GM18951 (cell line): ENCODE measurements around the gene AAK1.
A peak's percentile ranks its signal among the peaks of the same experiment; 100 is the strongest.
"Not testable (repeated sequence)": the region's sequence is repeated elsewhere in the genome, so short reads cannot be mapped to it uniquely, and the experiment has no call there.

Source experiments
- POLR2A ChIP-seq: IDR thresholded peaks from 4 replicates; pipeline ENCODE4 v1.6.1; 2011; ENCODE audit warnings: mild to moderate bottlenecking; ENCODE audit not compliant: insufficient read length, insufficient read depth; ENCODE audit errors: extremely low read depth
- in situ Hi-C: fragments of 300-500 bp; cut with MboI; formaldehyde crosslinking; loops from one replicate; pipeline ENCODE4 v1.12.0; 2022; ENCODE audit warnings: low sequenced_read_pairs, mixed read lengths, inconsistent platforms; ENCODE audit not compliant: unreplicated experiment

AAK1 gene

DNA sequence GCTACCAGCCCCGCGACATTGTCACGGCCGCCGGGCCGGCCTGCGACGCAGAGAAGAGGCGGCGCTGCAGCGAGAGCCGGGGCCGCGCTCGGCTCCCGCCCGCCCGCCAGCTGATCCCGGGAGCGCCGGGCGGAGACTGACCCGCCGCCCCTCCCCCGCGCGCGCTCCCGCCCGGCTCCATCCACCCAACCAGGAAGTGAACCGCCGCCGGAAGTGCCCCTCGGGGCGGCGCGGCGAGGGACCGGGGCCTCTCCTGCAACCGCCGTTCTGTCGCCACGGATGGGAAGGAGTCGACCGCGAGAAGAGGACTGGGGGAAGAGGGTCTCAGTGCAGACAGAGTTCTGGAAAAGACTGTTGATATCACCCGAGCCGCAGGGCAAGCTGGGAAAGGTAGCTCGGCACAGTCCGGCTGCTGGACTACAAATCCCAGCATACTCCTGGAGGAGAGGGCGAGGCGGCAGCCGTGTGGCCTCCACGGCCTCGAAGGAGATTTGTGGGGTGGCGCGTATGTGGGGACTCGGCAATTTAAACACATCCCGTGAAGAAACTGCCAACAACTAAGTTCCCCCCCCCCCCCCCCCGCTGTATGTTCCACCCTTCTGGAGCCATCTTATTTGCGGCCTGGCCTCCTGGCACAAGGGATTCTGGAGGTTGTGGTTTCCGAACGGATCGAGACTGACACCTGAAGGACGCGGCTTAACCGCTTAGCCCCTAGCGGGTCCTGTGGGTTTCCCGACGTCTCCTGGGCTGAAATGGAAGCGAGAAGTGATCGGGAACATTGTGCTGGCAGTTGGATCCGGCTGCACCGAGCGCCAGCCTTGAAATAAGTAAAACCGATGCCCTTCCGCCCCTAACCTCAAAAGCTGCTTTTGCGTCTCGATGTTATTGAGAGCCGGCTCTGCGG, at the start of gene AAK1:
TSS of gene AAK1 (minus strand) at position 138 of the 904 bp plus-strand sequence. CDS start 699 bp downstream, outside the sequence.
- peak; percentile 65 for TF ChIP-seq POLR2A
- in situ Hi-C loops = no loop called here

DNA sequence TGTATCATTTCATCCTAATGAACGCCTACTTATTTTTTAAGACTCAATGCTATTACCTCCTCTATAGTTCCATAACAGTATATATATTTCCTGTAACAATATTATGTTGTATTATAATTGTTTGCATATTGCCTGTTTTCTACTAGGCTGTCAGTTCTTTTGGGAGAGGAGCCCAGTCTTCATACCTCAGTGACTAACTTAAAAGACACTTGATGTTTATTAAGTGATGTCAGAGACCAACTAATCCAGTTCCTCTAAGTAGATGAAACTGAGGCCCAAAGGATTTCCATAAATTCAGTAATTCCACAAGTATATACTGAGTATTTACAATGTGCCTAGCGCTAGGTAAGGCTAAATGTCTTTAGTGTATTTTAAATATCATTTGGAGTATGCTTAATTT, 48.9 kb upstream of the AAK1 start:
- no peak for TF ChIP-seq POLR2A
- in situ Hi-C loops = no loop called here

DNA sequence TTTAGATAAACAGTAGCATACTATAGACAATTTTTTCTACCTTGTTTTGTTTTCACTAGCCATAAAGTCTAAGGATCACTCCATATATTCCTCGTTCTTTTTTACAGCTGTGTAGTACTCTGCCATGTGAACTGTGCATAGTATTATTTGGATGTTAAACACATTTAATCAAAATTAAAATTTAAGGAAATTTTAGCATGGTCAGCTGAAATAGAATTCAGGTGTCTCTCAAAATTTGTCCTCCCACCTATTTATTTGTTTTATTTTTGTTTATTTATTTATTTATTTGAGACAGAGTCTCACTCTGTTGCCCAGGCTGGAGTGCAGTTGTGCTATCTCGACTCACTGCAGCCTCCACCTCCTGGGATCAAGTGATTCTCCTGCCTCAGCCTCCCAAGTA, 46.4 kb upstream of the AAK1 start:
- TF ChIP-seq POLR2A = no peak
- in situ Hi-C loops = no loop called here

DNA sequence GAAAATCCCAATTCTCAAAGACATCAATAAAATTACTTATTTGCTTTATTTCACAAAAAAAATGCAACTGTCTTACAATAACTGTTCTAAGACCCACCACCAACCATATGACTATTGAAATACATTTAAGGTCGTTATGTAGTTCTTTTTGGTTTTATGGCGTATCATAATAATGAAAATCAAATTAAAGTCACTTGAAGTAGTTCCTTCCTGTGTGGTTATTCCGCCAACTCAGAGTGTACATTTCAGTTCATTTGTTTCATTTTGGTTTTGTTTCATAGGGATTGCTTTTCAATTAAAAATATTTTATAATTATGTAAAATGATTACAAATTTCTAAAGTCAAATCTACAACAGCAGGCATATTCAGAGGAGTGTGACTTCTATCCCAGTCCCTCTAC, 45.9 kb upstream of the AAK1 start:
- in situ Hi-C loops = no loop called here
- no peak for TF ChIP-seq POLR2A

DNA sequence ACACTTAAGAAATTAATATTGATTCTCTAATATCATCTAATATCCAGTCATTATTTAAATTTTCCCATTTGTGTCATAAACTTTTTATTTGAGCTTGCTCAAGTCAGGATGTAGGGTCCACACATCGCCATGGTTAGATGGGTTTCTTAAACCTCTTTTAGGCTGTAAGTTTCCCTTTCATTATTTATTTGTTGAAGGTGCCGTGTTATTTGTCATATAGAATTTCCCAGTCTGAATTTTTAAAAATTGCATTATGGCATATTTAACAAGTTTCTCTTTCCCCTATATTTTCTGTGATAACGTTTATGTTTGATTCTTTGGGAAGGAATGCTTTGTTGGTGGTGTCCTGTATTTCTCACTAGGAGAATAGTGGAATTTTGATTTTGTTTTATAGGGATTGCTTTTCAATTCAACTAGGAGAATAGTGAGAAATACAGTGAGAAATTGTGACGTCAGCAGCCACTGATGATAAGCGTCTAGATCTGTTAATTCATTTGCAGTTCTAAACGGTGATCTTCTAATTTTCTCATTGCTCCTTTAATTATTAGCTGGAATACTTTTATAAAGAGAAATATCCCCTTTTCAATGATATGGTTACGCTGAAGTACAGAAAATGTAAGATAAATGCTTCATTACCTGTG, 44.6 kb upstream of the AAK1 start:
- no peak for TF ChIP-seq POLR2A
- in situ Hi-C loops = no loop called here

DNA sequence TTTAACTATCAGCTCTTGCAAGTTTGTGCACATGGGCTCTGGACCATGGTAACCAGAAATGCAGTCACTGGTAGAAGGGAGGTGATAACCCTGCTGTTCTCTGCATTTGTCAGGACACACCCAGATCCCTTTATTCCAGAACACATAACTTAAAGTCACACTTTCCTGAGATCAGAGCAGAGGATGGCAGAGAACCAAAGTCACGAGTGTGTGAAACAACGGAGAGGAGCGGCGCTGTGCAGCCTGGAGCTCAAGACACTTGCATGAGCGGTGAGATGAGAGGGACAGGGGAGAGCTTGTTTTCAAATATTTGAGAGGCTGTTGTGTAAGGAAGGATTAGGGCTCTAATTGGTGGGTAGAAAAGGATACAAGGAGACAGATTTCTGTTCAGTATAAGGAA, 43.3 kb upstream of the AAK1 start:
- TF ChIP-seq POLR2A = no peak
- in situ Hi-C loops = no loop called here

DNA sequence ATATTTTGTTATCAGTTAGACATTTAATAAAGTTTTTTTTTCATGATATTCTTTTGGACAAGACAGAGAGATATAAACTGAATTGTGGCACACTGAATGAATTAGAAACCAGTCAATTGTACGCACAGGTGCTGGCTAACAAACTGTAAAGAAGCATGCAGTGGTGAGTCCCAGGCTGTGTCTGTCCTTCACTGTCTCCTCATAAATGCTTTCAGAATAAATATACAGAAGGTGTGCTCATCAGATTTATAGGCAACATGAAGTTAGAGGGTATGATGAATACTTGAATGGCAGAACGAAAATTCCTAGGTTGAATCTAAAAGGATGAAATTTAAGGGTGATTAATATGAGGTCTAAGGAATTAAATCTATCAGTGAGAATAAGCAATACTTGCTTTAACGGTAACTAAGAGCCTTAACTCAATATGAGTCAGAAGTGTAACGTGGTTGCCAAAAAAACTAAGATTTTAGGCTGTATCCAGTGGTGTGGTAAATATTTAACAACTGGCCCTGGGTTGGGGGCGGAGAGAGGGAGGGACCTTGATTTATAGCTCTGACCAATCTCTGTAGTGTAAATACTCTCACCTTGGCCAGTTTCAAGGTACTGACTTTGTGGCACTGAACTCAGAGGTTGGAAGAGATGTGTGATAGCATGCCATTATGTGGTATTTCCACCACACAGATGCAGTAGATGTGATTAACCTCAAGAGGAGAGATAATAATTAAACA, 41.9 kb upstream of the AAK1 start:
- no peak for TF ChIP-seq POLR2A
- in situ Hi-C loops = no loop called here

DNA sequence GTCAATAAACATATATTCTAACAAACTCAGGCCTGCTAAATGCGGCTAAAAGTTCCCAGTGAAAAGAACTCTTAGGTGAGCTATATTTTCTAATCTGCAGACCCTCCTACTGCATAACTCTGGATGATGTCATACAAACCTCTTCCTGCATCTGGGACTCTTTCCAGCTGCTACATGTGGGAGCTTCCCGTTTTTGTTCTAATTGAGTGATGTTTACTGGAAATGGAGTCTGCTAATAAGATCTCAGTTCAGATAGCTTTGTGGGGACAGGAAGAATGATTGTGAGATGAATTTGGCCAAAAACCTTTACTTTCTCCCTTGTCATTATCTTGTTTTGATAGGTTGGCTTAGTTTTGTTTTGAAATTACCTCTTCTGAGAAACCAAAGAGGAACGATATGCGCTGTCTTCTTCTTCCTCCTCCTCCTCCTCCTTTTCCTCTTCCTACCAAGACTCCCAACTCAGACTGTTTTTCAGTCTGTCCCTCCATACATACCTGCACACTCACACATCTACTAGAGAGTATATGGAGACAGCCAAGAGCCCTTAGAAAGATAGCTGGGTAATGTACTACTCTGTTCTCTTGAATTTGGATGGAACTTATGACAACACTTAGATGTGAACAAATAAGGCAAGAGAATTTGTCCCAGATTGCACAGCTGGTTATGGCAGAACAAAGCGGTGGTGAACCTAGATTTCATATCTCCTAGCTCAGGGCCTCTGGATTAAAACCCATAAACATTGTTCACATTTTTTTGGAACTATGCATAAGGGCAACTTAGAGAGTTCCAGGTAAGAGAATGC, 39.8 kb upstream of the AAK1 start:
- no peak for TF ChIP-seq POLR2A
- in situ Hi-C loops = no loop called here

DNA sequence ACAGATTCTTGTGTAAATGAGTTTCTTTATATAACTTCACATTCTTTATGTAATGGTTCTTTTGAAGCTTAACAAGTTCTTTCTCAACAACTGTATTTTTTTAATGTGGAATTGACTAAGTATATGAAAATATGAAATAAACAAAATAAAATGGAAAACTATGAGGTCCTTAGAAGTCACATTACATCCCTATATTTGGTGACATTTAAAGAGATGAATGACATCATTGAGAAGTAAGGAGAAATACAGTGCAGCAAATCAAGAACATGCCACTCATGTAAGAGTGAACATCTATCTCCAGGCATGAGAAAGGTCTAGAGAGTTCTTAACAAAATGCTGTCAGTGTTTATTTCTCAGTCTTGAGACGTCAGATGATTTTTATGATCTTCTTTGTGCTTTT, 39.0 kb upstream of the AAK1 start:
- in situ Hi-C loops = no loop called here
- TF ChIP-seq POLR2A = no peak

DNA sequence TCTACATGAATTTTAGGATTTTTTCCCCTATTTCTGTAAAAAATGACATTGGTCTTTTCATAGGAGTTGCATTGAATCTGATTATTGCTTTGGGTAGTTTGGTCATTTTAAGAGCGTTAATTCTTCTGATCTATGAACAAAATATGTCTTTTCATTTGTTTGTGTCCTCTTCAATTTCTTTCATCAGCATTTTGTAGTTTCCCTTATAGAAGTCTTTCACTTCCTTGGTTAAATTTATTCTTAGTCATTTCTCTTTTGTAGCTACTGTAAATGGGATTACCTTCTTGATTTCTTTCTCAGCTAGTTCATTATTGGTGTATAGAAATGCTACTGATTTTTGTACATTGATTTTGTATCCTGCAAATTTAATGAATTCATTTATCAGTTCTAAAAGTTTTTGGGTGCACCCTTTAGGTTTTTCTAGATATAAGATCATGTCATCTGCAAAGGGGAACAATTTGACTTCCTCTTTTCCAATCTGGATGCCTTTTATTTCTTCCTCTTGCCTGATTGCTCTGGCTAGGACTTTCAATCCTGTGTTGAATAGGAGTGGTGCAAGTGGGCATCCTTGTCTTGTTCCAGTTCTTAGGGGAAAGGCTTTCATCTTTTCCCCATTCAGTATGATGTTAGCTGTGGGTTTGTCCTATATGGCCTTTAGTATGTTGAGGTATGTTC, 36.6 kb upstream of the AAK1 start:
- no peak for TF ChIP-seq POLR2A
- in situ Hi-C loops = no loop called here

DNA sequence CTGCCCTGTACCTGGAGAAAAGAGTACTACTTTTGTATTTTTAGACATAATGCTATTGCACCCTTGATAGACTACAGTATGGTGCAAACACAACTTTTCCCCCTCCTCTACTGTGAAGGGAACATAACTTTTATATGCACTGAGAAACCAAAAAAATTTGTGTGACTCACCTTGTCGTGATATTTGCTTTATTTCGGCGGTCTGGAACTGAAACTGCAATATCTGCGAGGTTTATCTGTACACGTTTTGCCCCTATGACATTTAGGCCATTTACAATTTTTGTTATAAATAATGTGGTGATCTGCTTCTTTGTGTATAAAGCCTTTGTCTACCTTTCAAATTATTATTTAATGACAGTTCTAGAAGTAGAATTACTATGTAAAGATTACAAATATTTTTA, 34.4 kb upstream of the AAK1 start:
- no peak for TF ChIP-seq POLR2A
- in situ Hi-C loops = no loop called here

DNA sequence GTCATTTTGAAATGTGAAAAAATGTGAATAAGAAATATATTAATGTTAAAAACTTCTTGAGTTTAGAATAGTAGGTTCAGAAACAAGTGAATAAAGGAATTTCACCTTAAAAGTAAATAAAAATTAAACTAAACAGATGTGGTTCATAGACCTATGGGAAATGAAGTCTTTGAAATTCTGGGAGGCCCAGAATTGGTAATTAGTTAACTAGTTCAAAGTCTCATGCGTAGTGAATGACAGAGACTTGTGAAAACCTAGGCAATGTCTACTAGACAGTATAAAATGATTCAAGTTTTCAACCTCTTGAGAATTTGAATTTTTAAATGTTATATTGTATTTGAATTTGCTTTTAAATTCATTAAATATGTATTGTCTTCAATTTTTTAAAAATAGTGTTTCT, 32.6 kb upstream of the AAK1 start:
- TF ChIP-seq POLR2A = no peak
- in situ Hi-C loops = no loop called here

DNA sequence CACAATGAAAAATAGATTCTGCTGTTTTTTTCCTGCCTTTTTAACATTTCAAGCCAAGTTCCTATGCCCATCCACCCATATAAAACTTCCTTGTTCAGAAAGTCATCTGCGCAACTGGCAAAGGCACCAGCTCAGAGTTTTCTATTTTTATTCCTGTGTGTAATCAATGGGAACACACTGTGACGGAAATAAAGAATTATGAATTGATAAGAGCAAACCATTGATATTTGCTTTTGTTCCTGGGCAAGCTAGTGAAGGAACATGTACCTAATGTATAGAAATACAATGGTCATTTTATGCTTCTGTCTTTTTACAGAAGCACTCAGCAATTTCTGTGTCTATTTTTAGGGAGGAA, 30.8 kb upstream of the AAK1 start:
- no peak for TF ChIP-seq POLR2A
- in situ Hi-C loops = no loop called here

DNA sequence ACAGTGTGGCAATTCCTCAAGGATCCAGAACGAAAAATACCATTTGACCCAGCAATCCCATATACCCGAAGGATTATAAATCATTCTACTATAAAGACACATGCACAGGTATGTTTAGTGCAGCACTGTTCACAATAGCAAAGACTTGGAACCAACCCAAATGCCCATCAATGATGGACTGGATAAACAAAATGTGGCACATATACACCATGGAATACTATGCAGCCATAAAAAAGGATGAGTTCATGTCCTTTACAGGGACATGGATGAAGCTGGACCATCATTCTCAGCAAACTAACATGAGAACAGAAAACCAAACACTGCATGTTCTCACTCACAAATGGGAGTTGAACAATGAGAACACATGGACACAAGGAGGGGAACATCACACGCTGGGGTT, 29.6 kb upstream of the AAK1 start:
- in situ Hi-C loops = not testable (repeated sequence)
